SK-N-SH (cell line): ENCODE data around the gene NTNG1.

Experiments
- ELF1 ChIP-seq: IDR thresholded peaks from 2 replicates; pipeline ENCODE4 v1.4.0; 2012
- EP300 ChIP-seq, 2 experiments: IDR thresholded peaks; 2 replicates each; pipeline versions ENCODE4 v1.4.0 to v1.6.1; 2012; ENCODE audit warnings: borderline replicate concordance in 1 of 2, low read depth in 1 of 2, low read length in 1 of 2
- IRF3 ChIP-seq: fragments of 150-350 bp; IDR thresholded peaks from 2 replicates; pipeline ENCODE4 v1.6.1; 2016; ENCODE audit warnings: mild to moderate bottlenecking, low read depth, low read length
- MAX ChIP-seq: IDR thresholded peaks from 2 replicates; pipeline ENCODE4 v1.4.0; 2012; ENCODE audit warnings: low read depth
- PBX3 ChIP-seq: IDR thresholded peaks from 2 replicates; pipeline ENCODE4; 2012
- POLR2AphosphoS5 ChIP-seq: IDR thresholded peaks from 2 replicates; pipeline ENCODE4 v1.6.1; 2012; ENCODE audit warnings: low read depth, low read length
- RAD21 ChIP-seq: IDR thresholded peaks from 2 replicates; pipeline ENCODE4 v1.6.1; 2012; ENCODE audit warnings: mild to moderate bottlenecking, low read length
- SIN3A ChIP-seq: IDR thresholded peaks from 2 replicates; pipeline ENCODE4 v1.6.1; 2012; ENCODE audit warnings: low read depth, mild to moderate bottlenecking, low read length, moderate library complexity, borderline replicate concordance
- SMC3 ChIP-seq: IDR thresholded peaks from 2 replicates; pipeline ENCODE4 v1.6.1; 2012; ENCODE audit warnings: low read depth, low read length, improper control_type of control experiment
- USF2 ChIP-seq: fragments of 150-350 bp; IDR thresholded peaks from 2 replicates; pipeline ENCODE4 v1.6.1; 2017; ENCODE audit warnings: antibody characterized with exemption, low read length, low read depth, borderline replicate concordance
- TF ChIP-seq, protein P1 (sequence below): IDR thresholded peaks from 2 replicates; pipeline ENCODE4 v1.6.1; 2012; ENCODE audit warnings: mild to moderate bottlenecking, low read depth, low read length, moderate library complexity
- TF ChIP-seq, protein P2 (sequence below): fragments of 200-600 bp; sonication (generic); IDR thresholded peaks from 2 replicates; pipeline ENCODE4 v1.6.1; 2017; ENCODE audit warnings: antibody characterized with exemption, mild to moderate bottlenecking, moderate library complexity
- TF ChIP-seq, protein P3 (sequence below): IDR thresholded peaks from 2 replicates; pipeline ENCODE4 v1.4.0; 2012; ENCODE audit warnings: low read depth, borderline replicate concordance

- TF ChIP-seq, protein P1, sequence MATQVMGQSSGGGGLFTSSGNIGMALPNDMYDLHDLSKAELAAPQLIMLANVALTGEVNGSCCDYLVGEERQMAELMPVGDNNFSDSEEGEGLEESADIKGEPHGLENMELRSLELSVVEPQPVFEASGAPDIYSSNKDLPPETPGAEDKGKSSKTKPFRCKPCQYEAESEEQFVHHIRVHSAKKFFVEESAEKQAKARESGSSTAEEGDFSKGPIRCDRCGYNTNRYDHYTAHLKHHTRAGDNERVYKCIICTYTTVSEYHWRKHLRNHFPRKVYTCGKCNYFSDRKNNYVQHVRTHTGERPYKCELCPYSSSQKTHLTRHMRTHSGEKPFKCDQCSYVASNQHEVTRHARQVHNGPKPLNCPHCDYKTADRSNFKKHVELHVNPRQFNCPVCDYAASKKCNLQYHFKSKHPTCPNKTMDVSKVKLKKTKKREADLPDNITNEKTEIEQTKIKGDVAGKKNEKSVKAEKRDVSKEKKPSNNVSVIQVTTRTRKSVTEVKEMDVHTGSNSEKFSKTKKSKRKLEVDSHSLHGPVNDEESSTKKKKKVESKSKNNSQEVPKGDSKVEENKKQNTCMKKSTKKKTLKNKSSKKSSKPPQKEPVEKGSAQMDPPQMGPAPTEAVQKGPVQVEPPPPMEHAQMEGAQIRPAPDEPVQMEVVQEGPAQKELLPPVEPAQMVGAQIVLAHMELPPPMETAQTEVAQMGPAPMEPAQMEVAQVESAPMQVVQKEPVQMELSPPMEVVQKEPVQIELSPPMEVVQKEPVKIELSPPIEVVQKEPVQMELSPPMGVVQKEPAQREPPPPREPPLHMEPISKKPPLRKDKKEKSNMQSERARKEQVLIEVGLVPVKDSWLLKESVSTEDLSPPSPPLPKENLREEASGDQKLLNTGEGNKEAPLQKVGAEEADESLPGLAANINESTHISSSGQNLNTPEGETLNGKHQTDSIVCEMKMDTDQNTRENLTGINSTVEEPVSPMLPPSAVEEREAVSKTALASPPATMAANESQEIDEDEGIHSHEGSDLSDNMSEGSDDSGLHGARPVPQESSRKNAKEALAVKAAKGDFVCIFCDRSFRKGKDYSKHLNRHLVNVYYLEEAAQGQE = no peak
- TF ChIP-seq, protein P2, sequence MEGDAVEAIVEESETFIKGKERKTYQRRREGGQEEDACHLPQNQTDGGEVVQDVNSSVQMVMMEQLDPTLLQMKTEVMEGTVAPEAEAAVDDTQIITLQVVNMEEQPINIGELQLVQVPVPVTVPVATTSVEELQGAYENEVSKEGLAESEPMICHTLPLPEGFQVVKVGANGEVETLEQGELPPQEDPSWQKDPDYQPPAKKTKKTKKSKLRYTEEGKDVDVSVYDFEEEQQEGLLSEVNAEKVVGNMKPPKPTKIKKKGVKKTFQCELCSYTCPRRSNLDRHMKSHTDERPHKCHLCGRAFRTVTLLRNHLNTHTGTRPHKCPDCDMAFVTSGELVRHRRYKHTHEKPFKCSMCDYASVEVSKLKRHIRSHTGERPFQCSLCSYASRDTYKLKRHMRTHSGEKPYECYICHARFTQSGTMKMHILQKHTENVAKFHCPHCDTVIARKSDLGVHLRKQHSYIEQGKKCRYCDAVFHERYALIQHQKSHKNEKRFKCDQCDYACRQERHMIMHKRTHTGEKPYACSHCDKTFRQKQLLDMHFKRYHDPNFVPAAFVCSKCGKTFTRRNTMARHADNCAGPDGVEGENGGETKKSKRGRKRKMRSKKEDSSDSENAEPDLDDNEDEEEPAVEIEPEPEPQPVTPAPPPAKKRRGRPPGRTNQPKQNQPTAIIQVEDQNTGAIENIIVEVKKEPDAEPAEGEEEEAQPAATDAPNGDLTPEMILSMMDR = no peak
- no peak for TF ChIP-seq RAD21
- TF ChIP-seq EP300 (IDR thresholded peaks at IDR 0.05; ENCODE audit: borderline replicate concordance in 1 of 2, low read depth in 1 of 2, low read length in 1 of 2) = no peak
- TF ChIP-seq POLR2AphosphoS5 = no peak
- TF ChIP-seq ELF1 = no peak
- TF ChIP-seq IRF3 = no peak
- no peak for TF ChIP-seq USF2
- TF ChIP-seq PBX3 = no peak
- TF ChIP-seq, protein P3, sequence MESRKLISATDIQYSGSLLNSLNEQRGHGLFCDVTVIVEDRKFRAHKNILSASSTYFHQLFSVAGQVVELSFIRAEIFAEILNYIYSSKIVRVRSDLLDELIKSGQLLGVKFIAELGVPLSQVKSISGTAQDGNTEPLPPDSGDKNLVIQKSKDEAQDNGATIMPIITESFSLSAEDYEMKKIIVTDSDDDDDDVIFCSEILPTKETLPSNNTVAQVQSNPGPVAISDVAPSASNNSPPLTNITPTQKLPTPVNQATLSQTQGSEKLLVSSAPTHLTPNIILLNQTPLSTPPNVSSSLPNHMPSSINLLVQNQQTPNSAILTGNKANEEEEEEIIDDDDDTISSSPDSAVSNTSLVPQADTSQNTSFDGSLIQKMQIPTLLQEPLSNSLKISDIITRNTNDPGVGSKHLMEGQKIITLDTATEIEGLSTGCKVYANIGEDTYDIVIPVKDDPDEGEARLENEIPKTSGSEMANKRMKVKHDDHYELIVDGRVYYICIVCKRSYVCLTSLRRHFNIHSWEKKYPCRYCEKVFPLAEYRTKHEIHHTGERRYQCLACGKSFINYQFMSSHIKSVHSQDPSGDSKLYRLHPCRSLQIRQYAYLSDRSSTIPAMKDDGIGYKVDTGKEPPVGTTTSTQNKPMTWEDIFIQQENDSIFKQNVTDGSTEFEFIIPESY = no peak
- no peak for TF ChIP-seq MAX
- no peak for TF ChIP-seq SMC3
- no peak for TF ChIP-seq SIN3A
These were observed 389.7 kb downstream of the NTNG1 start for GRCh38 chr1:107530543-107530942.
